HEK293 (cell line): ENCODE measurements around the gene IRF7.

Source experiments
- CTCF ChIP-seq: fragments of 450-650 bp; formaldehyde crosslinking; IDR thresholded peaks from 2 replicates; pipeline ENCODE4 v1.5.1; 2016; ENCODE audit warnings: missing biosample characterization, missing genetic modification characterization
- SP7 ChIP-seq: fragments of 450-650 bp; formaldehyde crosslinking; IDR thresholded peaks from 2 replicates; pipeline ENCODE4 v1.5.1; 2016; ENCODE audit warnings: missing biosample characterization, missing genetic modification characterization
- ZNF423 ChIP-seq: fragments of 450-650 bp; formaldehyde crosslinking; IDR thresholded peaks from 2 replicates; pipeline ENCODE4 v1.5.1; 2016; ENCODE audit warnings: missing biosample characterization, missing genetic modification characterization
- ZNF558 ChIP-seq: fragments of 450-650 bp; formaldehyde crosslinking; IDR thresholded peaks from 2 replicates; pipeline ENCODE4 v1.5.1; 2016; ENCODE audit warnings: missing biosample characterization, missing genetic modification characterization
- ZNF623 ChIP-seq: fragments of 450-650 bp; formaldehyde crosslinking; IDR thresholded peaks from 2 replicates; pipeline ENCODE4 v1.5.1; 2016; ENCODE audit warnings: missing biosample characterization, missing genetic modification characterization
- ZSCAN30 ChIP-seq: fragments of 450-650 bp; IDR thresholded peaks from 2 replicates; pipeline ENCODE4 v1.5.1; 2018; ENCODE audit warnings: missing biosample characterization, mild to moderate bottlenecking, missing genetic modification characterization, moderate library complexity

- TF ChIP-seq CTCF (tag by site-specific recombination) (no peak), ZNF423 (tag by site-specific recombination) (no peak), SP7 (no peak), ZSCAN30 (tag by site-specific recombination) (no peak), ZNF623 (tag by site-specific recombination) (no peak), ZNF558 (no peak)
These were observed 8.6 kb downstream of the IRF7 start for GRCh38 chr11:607020-607780.
